GM12801 (cell line): Measurements from ENCODE around the gene DPYSL3.

Experiments
- CTCF ChIP-seq: IDR thresholded peaks from one replicate; pipeline ENCODE4 v1.5.1; 2011; ENCODE audit warnings: control low read depth; ENCODE audit not compliant: insufficient read length; ENCODE audit errors: extremely low read depth

Gene DPYSL3

GRCh38 chr5:147487031-147487750 lies 22.7 kb downstream of the DPYSL3 start:
- TF ChIP-seq CTCF = no peak

- TF ChIP-seq CTCF = no peak
These were observed 24.1 kb downstream of the DPYSL3 start for GRCh38 chr5:147485814-147486213.

- TF ChIP-seq CTCF = no peak
These were observed 24.8 kb downstream of the DPYSL3 start for GRCh38 chr5:147485046-147485445.

DNA sequence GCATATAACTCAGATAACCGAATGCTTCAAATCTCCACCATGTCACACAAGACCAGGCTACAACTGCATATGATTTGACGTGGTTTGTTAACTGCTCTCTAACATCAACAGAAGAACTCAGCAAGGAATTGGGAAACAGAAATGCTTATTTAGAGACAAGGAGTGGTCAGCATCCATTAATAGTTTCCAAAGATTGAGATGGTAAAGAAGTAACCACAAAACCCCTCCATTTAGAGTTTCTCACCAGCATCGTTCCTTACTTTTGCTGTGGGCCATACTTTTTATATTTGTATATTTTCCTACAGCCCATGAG lies 25.2 kb downstream of the DPYSL3 start:
- TF ChIP-seq CTCF = no peak

DNA sequence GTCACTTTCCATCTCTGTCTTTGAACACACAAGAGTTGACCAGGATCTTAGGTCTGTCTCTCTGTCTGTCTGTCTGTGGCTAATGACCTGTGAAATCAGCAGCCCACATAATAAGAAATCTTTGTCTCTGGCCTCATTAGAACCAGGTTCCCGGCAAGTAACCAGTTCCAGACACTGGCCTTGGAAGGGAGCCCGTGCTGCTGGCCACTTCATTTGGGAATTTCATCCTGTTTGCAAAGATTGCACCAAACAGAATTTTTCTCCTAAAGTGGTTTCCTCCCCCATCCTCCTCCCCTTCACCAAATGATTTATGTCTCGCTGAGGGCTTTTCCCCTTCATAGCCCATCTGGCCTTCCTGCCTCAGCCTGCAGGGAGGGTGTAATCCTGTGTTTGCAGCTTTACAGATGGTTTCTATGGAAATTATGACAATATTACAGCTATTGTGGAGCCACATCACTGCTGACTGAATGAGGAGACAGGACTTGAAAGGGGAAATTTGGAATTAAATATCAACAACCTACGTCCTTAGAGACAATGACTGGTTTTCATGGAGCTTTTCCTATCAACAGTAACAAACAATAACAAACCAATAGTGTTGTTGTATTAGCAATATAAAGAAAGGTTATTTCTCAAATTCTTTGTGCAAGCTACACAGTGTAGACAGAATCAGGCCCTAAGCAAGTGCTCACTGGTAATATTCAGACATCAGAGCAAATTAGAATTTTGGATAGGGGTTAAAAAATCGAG lies 25.7 kb downstream of the DPYSL3 start:
- TF ChIP-seq CTCF = no peak

- no peak for TF ChIP-seq CTCF
These were observed 26.6 kb downstream of the DPYSL3 start for GRCh38 chr5:147483188-147483790.

- no peak for TF ChIP-seq CTCF
These were observed 27.1 kb downstream of the DPYSL3 start for GRCh38 chr5:147482706-147483180.
